Gastroesophageal sphincter (tissue), 4 donors: ENCODE measurements around the gene ATG2B. TPM values are rescaled to one million over a fixed set of nuclear protein-coding genes. Genes with fewer than 3 reads are reported as not detected.

Experiments
- ATAC-seq: fragments of 150-250 bp; one replicate; pipeline ENCODE4 v1.9.1; 2016; ENCODE audit warnings: mild to moderate bottlenecking, moderate library complexity
- H3K27ac ChIP-seq, 4 donors: fragments of 200-600 bp; sonication (generic) in 3 of 4; 1 replicate in 3 of 4; 2 replicates in 1 of 4; pipeline ENCODE4 v1.5.1; 2016 to 2019
- H3K27me3 ChIP-seq: fragments of 200-600 bp; sonication (generic); one replicate; pipeline ENCODE4 v1.5.1; 2019
- H3K36me3 ChIP-seq, 2 donors: fragments of 200-600 bp; sonication (generic); one replicate each; pipeline ENCODE4 v1.5.1; 2019; ENCODE audit warnings: control low read depth in 1 of 2
- H3K4me1 ChIP-seq, 3 donors: fragments of 200-600 bp; sonication (generic); 1 replicate in 2 of 3; 2 replicates in 1 of 3; pipeline ENCODE4 v1.5.1; 2016 to 2019; ENCODE audit warnings: control low read depth in 2 of 3
- H3K4me3 ChIP-seq, 2 donors: fragments of 200-600 bp; sonication (generic); one replicate each; pipeline ENCODE4 v1.5.1; 2019; ENCODE audit warnings: mild to moderate bottlenecking in 1 of 2, moderate library complexity in 1 of 2
- H3K9me3 ChIP-seq, 3 donors: fragments of 200-600 bp; sonication (generic); one replicate each; pipeline ENCODE4 v1.5.1; 2017 to 2019; ENCODE audit warnings: control low read depth in 2 of 3
- EP300 ChIP-seq: sonication (generic); formaldehyde crosslinking; IDR thresholded peaks from one replicate; pipeline ENCODE4 v1.6.1; 2017; ENCODE audit warnings: antibody characterized with exemption, mild to moderate bottlenecking
- POLR2A ChIP-seq, 2 donors: fragments of 450-650 bp; IDR thresholded peaks; one replicate each; pipeline ENCODE4 v1.6.1; 2017; ENCODE audit warnings: antibody characterized with exemption in 2 of 2, mild to moderate bottlenecking in 2 of 2, moderate library complexity in 1 of 2
- POLR2AphosphoS5 ChIP-seq: sonication (generic); formaldehyde crosslinking; IDR thresholded peaks from one replicate; pipeline ENCODE4 v1.6.1; 2017; ENCODE audit warnings: antibody characterized with exemption
- WGBS, 2 donors: methylation state at CpG; one replicate each; pipeline ENCODE4 v1.1.5; 2018; ENCODE audit warnings: low coverage in 1 of 2; 5-methylcytosine and 5-hydroxymethylcytosine counted together
- total RNA-seq, 4 donors: library from RNA; depleted of rRNA; stranded (reverse); fragments of >200 nt; gene quantifications; one replicate each; pipeline ENCODE4 v1.1.0, GENCODE V29; 2016
- TF ChIP-seq, protein P1 (sequence below), 4 experiments: fragments of 200-600 bp in 2 of 4; fragments of 450-650 bp in 2 of 4; sonication (generic) in 1 of 4; IDR thresholded peaks; one replicate each; pipeline ENCODE4 v1.5.1; 2017 to 2019; ENCODE audit warnings: antibody characterized with exemption in 4 of 4, mild to moderate bottlenecking in 2 of 4, moderate library complexity in 2 of 4

The ATG2B gene
- total RNA-seq, 4 donors from 2014 or later = 18.9 to 40.5 (median 25.8) TPM

DNA sequence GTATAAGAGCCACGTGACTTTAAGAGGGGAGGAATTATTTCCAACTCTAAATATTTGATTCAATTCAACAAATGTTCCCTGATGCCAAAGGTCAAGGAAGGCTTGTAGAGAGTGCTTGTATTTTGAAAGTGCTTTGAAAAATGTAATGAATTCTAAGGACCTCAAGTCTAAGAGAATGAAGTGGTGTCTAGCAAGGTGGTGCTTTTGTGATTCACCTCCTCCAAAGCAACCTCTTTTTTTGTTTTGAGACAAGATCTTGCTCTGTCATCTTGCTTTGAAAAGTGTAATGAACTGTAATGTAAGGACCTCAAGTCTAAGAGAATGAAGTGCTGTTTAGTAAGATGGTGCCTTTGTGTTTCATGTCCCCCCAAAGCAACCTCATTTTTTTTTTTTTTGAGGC lies 42.5 kb upstream of the ATG2B start:
- Histone ChIP-seq H3K27me3 (peaks cover under 1% of the 10 kb centered on the region), H3K9me3 (no peaks in the 10 kb centered on the region), H3K36me3 (no peaks in the 10 kb centered on the region), H3K27ac (no peak overlapping the region), H3K4me1 (no peaks in the 10 kb centered on the region), H3K4me3 (no peak overlapping the region)
- no peak for ATAC-seq
- 33 to 40% methylated on average over 1 of the region's 1 CpG for WGBS, 2 donors
- TF ChIP-seq, protein P1, sequence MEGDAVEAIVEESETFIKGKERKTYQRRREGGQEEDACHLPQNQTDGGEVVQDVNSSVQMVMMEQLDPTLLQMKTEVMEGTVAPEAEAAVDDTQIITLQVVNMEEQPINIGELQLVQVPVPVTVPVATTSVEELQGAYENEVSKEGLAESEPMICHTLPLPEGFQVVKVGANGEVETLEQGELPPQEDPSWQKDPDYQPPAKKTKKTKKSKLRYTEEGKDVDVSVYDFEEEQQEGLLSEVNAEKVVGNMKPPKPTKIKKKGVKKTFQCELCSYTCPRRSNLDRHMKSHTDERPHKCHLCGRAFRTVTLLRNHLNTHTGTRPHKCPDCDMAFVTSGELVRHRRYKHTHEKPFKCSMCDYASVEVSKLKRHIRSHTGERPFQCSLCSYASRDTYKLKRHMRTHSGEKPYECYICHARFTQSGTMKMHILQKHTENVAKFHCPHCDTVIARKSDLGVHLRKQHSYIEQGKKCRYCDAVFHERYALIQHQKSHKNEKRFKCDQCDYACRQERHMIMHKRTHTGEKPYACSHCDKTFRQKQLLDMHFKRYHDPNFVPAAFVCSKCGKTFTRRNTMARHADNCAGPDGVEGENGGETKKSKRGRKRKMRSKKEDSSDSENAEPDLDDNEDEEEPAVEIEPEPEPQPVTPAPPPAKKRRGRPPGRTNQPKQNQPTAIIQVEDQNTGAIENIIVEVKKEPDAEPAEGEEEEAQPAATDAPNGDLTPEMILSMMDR (IDR thresholded peaks at IDR 0.05) = no peak
- TF ChIP-seq POLR2AphosphoS5 (no peak), EP300 (no peak), POLR2A (IDR thresholded peaks at IDR 0.05) (no peak)

DNA sequence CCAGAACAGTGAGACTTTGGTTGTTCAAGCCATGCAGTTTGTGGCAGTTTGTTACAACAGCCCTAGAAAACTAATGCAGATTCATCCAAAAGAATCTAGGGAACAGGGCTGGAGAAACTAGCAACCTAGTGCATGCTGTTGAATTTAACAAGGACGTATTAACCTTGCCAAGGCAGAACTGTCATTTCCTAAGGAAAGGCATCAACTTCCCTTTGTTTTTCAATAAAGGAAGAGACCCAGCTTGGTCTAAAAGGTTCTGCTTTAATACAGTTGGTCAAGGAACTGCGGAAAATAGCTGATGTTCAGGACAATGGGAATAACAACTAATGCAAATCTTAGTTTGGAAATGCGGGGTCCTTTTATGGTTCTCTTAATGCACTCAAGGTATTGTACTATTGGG lies 40.3 kb upstream of the ATG2B start:
- 62 to 63% methylated on average over 3 of the region's 3 CpGs for WGBS, 2 donors

DNA sequence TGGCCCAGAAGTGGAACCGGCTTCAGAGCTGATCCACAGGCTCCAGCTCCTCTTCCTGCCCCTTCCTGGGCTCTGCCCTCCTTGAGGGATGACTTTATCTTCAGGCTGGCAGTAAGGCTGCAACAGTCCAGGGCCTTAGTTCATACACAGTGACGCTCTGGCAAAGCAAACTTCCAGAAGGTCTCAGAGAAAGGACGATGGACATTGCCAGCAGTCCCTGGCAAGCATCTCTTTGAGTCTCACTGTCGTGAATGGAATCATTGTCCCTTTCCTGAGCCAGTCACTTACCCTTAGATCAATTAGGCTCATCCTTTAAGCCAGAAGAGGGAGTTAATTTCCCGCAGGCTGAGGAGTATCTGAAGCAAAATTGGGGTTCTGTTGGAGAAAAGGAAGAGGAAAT lies 37.4 kb upstream of the ATG2B start:
- no peak overlapping the region for H3K4me3 ChIP-seq
- H3K27ac ChIP-seq = no peak overlapping the region
- WGBS, 2 donors = 69 to 79% methylated on average over 2 to 3 of the region's 5 CpGs
- H3K36me3 ChIP-seq = no peaks in the 10 kb centered on the region
- H3K9me3 ChIP-seq = no peaks in the 10 kb centered on the region
- TF ChIP-seq, protein P1 (IDR thresholded peaks at IDR 0.05) = no peak
- TF ChIP-seq EP300 = no peak
- no peak for TF ChIP-seq POLR2AphosphoS5
- TF ChIP-seq POLR2A (IDR thresholded peaks at IDR 0.05) = no peak
- H3K4me1 ChIP-seq = no peaks in the 10 kb centered on the region
- peaks cover 10% of the 10 kb centered on the region for H3K27me3 ChIP-seq
- ATAC-seq = no peak

More for the DNA sequence above, 40.3 kb upstream of the ATG2B start:
- no peaks in the 10 kb centered on the region for H3K9me3 ChIP-seq
- H3K27ac ChIP-seq = no peak overlapping the region
- TF ChIP-seq POLR2A (IDR thresholded peaks at IDR 0.05) (no peak), EP300 (no peak), POLR2AphosphoS5 (no peak)
- TF ChIP-seq, protein P1 (IDR thresholded peaks at IDR 0.05) = no peak
- no peaks in the 10 kb centered on the region for H3K4me1 ChIP-seq
- no peak overlapping the region for H3K4me3 ChIP-seq
- no peak for ATAC-seq
- H3K36me3 ChIP-seq = no peaks in the 10 kb centered on the region
- peaks cover 10% of the 10 kb centered on the region for H3K27me3 ChIP-seq

DNA sequence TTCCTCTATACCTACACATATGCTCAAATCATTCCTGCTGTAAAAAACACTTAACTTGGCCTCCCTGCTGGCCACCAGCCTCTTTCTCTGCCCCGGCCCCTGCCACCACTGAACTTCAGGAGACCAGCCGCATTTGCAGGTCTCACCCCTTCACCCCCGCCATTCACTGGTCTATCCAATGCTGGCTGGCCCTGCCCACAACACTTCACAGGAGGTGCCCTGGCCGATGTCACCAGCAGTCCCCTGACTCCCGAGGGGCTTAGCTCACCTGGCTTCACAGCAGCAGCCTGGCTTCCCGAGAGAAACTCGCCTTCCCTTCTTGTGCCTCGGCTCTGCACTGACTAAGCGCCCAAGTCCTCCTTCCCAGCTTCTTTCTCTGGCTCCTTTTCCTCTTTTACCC lies 36.3 kb upstream of the ATG2B start:
- ATAC-seq = no peak
- H3K27me3 ChIP-seq = peaks cover 10% of the 10 kb centered on the region
- no peak overlapping the region for H3K27ac ChIP-seq
- WGBS, 2 donors = 60 to 69% methylated on average over 1 to 9 of the region's 9 CpGs
- no peaks in the 10 kb centered on the region for H3K9me3 ChIP-seq
- no peaks in the 10 kb centered on the region for H3K36me3 ChIP-seq
- H3K4me3 ChIP-seq = no peak overlapping the region
- H3K4me1 ChIP-seq = no peaks in the 10 kb centered on the region
- TF ChIP-seq POLR2A (IDR thresholded peaks at IDR 0.05) = no peak

DNA sequence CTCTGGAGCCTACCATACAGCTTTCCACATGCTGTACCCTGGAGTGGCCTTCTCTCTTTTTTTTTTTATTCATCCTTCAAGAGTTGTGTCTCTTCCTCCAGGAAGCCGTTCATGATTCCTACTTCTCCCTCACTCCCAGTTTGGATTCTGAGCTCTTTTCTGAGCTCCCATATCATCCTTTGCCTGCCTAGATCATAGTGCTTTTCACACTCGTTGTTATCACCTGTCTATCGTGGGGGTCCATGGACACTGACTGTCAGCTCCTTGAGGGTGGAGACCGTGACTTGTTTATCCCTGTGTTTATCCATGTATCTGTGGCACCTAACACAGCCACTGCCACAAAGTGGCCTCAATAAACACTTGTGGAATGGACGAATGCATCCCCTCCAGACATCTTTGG lies 35.8 kb upstream of the ATG2B start:
- 57 to 86% methylated on average over 1 to 2 of the region's 5 CpGs for WGBS, 2 donors
- Histone ChIP-seq H3K27ac (no peak overlapping the region), H3K36me3 (no peaks in the 10 kb centered on the region), H3K4me3 (no peak overlapping the region), H3K4me1 (no peaks in the 10 kb centered on the region), H3K9me3 (no peaks in the 10 kb centered on the region), H3K27me3 (peaks cover 10% of the 10 kb centered on the region)
- TF ChIP-seq, protein P1 (IDR thresholded peaks at IDR 0.05) = no peak
- TF ChIP-seq EP300 (no peak), POLR2A (IDR thresholded peaks at IDR 0.05) (no peak), POLR2AphosphoS5 (no peak)
- no peak for ATAC-seq
